HG02884 (cell line): ENCODE data around the gene NPY5R.

Experiments
- ATAC-seq: cut with Tn5 transposase; IDR thresholded peaks from one replicate; pipeline ENCODE4 v1.9.1; 2021; ENCODE audit warnings: mild to moderate bottlenecking, moderate library complexity; ENCODE audit not compliant: unreplicated experiment

The NPY5R gene

DNA sequence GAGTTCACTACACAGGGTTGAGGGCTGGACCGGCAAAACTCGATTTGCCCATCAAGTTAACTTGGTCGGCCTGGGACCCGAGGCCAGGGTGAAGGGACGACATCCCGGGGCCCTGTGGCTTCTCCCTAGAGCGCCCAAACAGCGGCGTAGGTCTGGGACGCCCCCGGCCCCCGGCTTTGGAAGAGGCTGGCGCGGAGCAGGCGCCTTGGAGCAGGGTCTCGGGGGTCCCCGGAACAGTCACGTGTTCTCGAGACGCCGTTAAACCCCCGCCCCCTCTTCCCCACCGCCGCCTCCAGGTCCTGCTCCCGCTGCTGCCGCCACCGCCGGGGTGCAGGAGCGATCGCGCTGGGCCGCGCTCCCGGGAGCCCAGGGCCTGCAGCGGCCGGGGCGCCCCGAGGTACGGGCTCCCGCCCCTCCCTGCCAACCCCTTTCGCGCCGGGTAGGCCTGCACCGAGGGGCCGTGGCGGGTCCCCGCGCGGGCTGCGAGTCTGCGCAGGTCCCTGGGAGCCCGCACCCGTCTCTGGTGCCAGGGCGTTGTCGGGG lies at the start of gene NPY5R:
NPY5R (plus strand) TSS at position 289 of the 543 bp plus-strand sequence. CDS start 6,382 bp downstream, outside the sequence.
- ATAC-seq: no peak

- ATAC-seq: no peak
These were observed 48.6 kb upstream of the NPY5R start for GRCh38 chr4:163295138-163295537.

DNA sequence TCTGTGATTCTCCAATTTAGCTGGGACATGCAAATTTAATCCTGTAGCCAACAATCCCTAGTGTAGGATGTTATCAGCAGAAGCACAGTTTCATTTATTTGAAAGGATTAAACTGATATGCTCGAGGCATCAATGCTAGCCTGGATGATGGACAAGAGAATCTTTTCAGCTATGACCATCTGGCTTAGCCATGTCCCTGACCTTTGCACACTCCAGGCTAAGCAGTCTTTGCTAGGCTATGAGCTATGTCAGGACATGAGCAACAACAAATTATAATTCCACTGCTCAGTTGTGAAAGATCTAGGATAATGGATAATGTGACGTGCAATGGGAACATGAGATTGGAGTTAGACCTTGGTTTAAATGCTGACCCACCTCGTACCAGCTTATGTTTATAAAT lies 43.2 kb upstream of the NPY5R start:
- ATAC-seq: no peak

DNA sequence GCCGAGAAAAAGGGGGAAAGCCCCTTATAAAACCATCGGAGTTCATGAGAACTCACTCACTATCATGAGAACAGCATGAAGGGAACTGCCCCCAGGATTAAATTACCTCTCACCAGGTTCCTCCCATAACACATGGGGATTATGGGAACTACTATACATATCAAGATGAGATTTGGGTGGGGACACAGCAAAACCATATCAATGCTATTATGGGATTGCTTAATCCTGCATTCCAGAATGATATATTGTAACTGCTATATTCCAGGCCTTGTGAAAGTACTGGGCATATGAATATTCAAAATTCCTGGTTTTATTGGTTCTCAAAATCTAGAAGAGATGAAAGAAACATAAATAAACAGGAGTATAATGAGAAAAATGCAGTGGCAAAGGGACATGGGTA lies 40.6 kb upstream of the NPY5R start:
- no peak for ATAC-seq

DNA sequence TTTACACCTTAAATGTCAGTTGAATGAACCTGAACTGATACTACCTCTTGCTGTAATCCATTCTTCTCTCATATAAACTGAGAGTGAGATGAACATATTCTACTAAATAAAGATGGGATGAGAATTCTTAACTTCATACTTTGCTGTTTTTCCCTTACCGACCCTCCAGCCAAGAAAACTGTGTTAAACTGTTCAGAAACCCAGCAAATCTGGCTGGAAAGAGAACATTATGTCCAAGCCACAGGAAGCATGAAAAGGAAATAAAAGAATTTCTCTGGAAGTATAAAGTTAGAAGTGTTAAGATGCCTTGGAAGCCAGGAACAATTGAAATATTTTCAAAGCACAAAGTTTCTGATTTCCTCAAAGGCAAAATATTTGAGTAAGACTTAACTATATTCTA lies 34.2 kb upstream of the NPY5R start:
- no peak for ATAC-seq

DNA sequence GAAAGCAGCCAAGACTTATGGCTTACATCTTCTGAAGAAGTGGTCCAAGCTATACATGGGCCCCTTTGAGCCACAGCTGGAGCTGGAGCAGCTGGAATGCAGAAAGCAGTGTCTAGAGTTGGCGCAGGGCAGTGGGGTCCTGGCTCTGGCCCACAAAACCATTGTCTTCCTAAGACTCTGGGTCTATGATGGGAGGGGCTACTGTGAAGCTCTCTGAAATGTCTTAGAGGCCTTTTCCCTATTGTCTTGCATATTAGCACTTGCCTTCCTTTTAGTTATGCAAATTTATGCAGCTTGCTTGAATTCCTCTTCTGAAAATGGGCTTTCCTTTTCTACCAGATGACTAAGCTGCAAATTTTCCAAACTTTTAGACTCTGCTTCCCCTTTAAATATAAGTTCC lies 26.6 kb upstream of the NPY5R start:
- no peak for ATAC-seq

- ATAC-seq: no peak
These were observed 12.6 kb upstream of the NPY5R start for GRCh38 chr4:163330916-163331628.

- no peak for ATAC-seq
These were observed 11.9 kb upstream of the NPY5R start for GRCh38 chr4:163331629-163332376.

GRCh38 chr4:163332526-163333406 lies 10.9 kb upstream of the NPY5R start, which contains the start of gene NPY1R:
NPY1R (minus strand) TSS chr4:163332596; CDS start chr4:163326554, 6,042 bp downstream.
- ATAC-seq: peak; percentile 90

- ATAC-seq: no peak
These were observed 8.3 kb upstream of the NPY5R start for GRCh38 chr4:163335384-163335783.

DNA sequence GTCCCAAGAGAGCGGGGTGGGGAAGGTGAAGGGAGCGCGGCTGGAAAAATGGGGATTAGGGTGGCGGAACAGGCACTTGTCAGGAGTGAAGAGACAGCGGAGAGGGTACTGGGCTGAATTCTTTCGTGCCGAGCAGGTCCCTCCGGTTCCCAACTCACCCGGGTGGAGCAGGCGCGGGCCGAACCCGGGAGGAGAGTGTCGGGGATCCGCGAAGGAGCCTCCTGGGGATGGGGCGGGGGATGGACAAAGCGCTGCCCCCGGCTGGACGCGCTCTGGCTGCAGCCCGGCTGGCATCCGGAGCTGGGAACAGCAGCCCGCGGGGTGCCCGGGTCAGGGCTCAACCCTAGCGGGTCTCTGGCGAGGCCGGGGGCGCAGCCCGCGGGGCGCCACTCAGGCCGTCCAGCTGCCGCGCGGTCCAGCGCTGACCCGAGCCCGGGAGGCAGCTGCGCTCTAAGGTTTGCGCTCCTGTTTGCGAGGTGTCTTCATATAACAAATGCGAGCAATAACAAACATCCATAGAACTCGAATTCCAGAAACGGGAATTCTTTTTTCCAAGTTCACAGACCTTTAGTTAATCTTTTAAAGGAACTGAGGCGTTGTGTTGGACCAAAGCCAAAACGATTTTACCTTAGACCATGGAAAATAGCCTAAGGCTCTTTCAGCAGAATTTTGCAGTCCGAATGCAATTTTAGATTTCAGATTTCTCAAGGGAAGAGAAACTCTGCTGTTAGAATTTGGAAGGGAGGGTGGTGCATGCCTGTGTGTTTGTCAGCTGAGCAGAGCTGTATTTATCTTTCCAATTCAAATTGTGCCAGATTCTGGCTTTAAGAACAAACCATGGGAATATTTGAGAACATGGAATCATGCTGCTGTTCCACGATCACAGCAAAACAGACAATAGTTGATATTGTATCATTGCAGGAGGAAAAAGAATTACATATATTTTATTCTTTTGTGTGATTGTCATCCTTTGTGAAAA lies 744 bp downstream of the NPY5R start:
- ATAC-seq: no peak

DNA sequence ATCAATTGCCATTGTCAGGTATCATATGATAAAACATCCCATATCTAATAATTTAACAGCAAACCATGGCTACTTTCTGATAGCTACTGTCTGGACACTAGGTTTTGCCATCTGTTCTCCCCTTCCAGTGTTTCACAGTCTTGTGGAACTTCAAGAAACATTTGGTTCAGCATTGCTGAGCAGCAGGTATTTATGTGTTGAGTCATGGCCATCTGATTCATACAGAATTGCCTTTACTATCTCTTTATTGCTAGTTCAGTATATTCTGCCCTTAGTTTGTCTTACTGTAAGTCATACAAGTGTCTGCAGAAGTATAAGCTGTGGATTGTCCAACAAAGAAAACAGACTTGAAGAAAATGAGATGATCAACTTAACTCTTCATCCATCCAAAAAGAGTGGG lies 7.0 kb downstream of the NPY5R start:
- ATAC-seq: no peak

- ATAC-seq: no peak
These were observed 9.4 kb downstream of the NPY5R start for GRCh38 chr4:163353054-163353453.

DNA sequence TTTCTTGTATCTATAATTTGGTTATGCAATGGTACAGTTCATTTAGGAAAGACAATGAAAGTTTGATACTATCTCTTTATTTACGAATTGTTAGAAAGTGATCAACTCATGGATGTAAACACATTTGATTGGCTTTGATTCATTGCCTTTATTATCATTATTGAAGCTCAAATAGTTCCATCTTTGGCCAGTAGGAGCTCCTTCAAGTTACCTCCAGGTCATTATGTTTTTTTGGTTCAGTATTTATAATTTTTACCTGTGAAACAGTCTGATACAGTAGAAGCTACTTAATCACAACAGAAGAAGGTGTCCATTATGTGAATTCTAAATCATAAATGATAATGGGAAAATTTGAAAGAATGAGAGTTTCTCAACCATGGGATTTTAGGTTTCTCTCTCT lies 12.4 kb downstream of the NPY5R start:
- ATAC-seq: no peak

GRCh38 chr4:163367651-163368050 lies 24.0 kb downstream of the NPY5R start:
- ATAC-seq: no peak

GRCh38 chr4:163372029-163372428 lies 28.3 kb downstream of the NPY5R start:
- ATAC-seq: no peak

DNA sequence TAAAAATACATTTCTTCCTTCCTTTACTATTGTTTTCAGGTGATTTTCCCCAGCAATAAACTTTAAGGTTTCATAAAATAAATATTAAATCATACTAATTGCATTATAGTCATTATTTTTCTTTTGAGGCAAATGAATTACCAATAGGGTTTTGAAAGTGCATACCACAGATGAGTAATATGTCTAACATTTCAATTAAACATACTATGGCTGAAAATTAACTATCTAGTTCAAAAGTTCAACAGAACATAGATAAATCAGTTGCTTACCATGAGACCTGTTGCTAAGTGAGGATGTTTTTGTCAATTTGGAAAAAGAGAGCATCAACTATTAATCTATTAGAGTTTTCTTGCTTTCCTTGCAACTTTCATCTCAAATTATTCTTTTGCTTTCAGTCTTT lies 35.0 kb downstream of the NPY5R start:
- ATAC-seq: no peak

- no peak for ATAC-seq
These were observed 37.0 kb downstream of the NPY5R start for GRCh38 chr4:163380703-163381102.

- ATAC-seq: no peak
These were observed 38.6 kb downstream of the NPY5R start for GRCh38 chr4:163382178-163382869.
